Measurements from ENCODE around the gene CITED2. TPM values are rescaled to one million over a fixed set of nuclear protein-coding genes. Genes with fewer than 3 reads are reported as not detected.

CITED2 gene
- total RNA-seq, 1 donor from 2014 or later, result 222 TPM

GRCh38 chr6:139337001-139337400, 37.4 kb downstream of the CITED2 start:
- no peak for DNase-seq (ENCODE audit: low spot score)
- Mint-ChIP-seq H3K27ac (no peak overlapping the region), H3K36me3 (peaks cover 3% of the 10 kb centered on the region), H3K4me3 (no peak overlapping the region), H3K9me3 (peaks cover 3% of the 10 kb centered on the region), H3K4me1 (no peaks in the 10 kb centered on the region), H3K27me3 (ENCODE audit: insufficient read depth, low read depth) (no peaks in the 10 kb centered on the region)
- no peak for TF ChIP-seq EZH2 (IDR thresholded peaks at IDR 0.05)
- Histone ChIP-seq H3K4me1 (no peaks in the 10 kb centered on the region), H4K20me1 (ENCODE audit: low read depth) (no peaks in the 10 kb centered on the region), H2AFZ (replicated peaks) (no peak overlapping the region), H3K27me3 (no peaks in the 10 kb centered on the region), H3K9ac (no peak overlapping the region), H3K4me2 (no peak overlapping the region), H3K4me3 (no peak overlapping the region), H3K27ac (no peak overlapping the region), H3K36me3 (no peaks in the 10 kb centered on the region), H3K79me2 (ENCODE audit: low read depth) (no peaks in the 10 kb centered on the region), H3F3A (ENCODE audit: low read depth) (no peaks in the 10 kb centered on the region), H3K9me3 (ENCODE audit: low read depth) (no peaks in the 10 kb centered on the region)

DNA sequence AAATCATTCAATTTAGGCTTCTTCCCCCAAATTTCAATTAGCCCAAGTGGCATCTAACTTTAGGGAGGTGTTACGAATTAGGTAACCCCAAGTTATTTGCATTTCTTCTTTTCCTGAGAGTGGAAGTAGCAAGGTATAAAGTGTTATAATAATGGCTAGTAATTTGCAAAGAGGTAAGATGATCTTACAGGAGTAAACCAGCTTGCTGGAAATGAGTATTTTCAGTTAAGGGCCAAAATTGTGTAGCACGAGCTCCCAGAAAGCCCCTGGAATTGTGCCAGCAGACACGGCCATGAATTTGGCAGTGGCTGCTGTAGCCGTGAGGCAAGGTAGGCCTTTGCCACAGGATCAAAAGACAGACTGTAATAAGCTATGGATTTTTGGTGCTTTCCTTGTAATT, 38.0 kb downstream of the CITED2 start:
- Histone ChIP-seq H3K4me3 (no peak overlapping the region), H4K20me1 (ENCODE audit: low read depth) (no peaks in the 10 kb centered on the region), H3K9ac (no peak overlapping the region), H3K27me3 (no peaks in the 10 kb centered on the region), H3K4me2 (no peak overlapping the region), H3K36me3 (no peaks in the 10 kb centered on the region), H2AFZ (replicated peaks) (no peak overlapping the region), H3K27ac (no peak overlapping the region), H3K9me3 (ENCODE audit: low read depth) (no peaks in the 10 kb centered on the region), H3K79me2 (ENCODE audit: low read depth) (no peaks in the 10 kb centered on the region), H3K4me1 (no peaks in the 10 kb centered on the region), H3F3A (ENCODE audit: low read depth) (no peaks in the 10 kb centered on the region)
- Mint-ChIP-seq H3K27me3 (ENCODE audit: insufficient read depth, low read depth) (no peaks in the 10 kb centered on the region), H3K27ac (no peak overlapping the region), H3K36me3 (peaks cover 3% of the 10 kb centered on the region), H3K9me3 (peaks cover 3% of the 10 kb centered on the region), H3K4me1 (no peaks in the 10 kb centered on the region), H3K4me3 (no peak overlapping the region)
- TF ChIP-seq EZH2 (IDR thresholded peaks at IDR 0.05) (no peak), CTCF (IDR thresholded peaks at IDR 0.05) (no peak), EZH2phosphoT487 (IDR thresholded peaks at IDR 0.05) (no peak)
- no peak for DNase-seq (ENCODE audit: low spot score)

DNA sequence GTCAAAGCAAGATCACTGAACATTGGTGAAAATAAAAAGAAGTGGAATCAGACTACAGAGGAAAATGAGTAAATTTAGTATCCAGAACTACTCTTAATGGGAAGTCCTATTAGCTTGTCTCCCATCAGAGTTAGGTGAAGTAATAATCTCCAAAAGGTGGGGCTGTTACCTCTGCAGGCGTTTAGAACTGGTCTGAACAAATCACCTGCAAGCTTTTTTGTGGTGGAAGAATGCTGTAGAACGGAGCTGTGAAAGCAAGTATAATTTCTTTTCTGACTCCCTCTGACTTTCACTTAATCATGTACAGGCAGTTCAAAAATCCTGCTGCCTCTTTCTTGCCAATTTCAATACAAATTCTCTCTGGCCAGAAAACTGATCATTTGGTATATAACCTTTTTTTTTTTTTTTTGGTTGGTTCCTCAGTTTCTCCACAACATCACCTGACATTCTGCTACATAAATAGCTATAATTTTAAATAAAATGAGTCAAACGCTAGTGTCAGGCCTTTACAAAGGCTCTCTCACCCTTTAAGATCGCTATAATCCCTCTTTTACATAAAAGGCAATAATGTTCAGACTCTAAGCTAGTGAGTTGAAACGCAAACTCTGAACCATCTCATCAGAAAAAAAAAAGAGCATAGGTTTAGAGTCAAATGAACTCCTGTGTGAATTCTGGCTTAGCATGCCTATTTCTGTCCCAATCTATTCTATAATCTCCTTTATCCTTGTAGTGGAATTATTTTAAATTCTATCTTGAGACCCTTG, 38.8 kb downstream of the CITED2 start:
- Mint-ChIP-seq H3K4me1 (no peaks in the 10 kb centered on the region), H3K9me3 (no peaks in the 10 kb centered on the region), H3K27me3 (ENCODE audit: insufficient read depth, low read depth) (no peaks in the 10 kb centered on the region), H3K36me3 (no peaks in the 10 kb centered on the region), H3K27ac (no peak overlapping the region), H3K4me3 (no peak overlapping the region)
- TF ChIP-seq EZH2 (IDR thresholded peaks at IDR 0.05) (no peak), EZH2phosphoT487 (IDR thresholded peaks at IDR 0.05) (no peak), CTCF (IDR thresholded peaks at IDR 0.05) (no peak)
- no peak overlapping the region for H3K4me3 ChIP-seq
- H3K27me3 ChIP-seq, result no peaks in the 10 kb centered on the region
- no peaks in the 10 kb centered on the region for H3F3A ChIP-seq (ENCODE audit: low read depth)
- H3K79me2 ChIP-seq (ENCODE audit: low read depth), result no peaks in the 10 kb centered on the region
- H3K4me1 ChIP-seq, result no peaks in the 10 kb centered on the region
- no peaks in the 10 kb centered on the region for H3K36me3 ChIP-seq
- H3K9me3 ChIP-seq (ENCODE audit: low read depth), result no peaks in the 10 kb centered on the region
- H2AFZ ChIP-seq (replicated peaks), result no peak overlapping the region
- no peak overlapping the region for H3K9ac ChIP-seq
- no peak overlapping the region for H3K4me2 ChIP-seq
- DNase-seq (ENCODE audit: low spot score), result no peak
- no peaks in the 10 kb centered on the region for H4K20me1 ChIP-seq (ENCODE audit: low read depth)
- H3K27ac ChIP-seq, result no peak overlapping the region

- H3K27ac ChIP-seq, result no peak overlapping the region
- no peaks in the 10 kb centered on the region for H3K27me3 ChIP-seq
- no peaks in the 10 kb centered on the region for H3K79me2 ChIP-seq (ENCODE audit: low read depth)
- no peak for TF ChIP-seq EZH2phosphoT487 (IDR thresholded peaks at IDR 0.05)
- no peak for TF ChIP-seq CTCF (IDR thresholded peaks at IDR 0.05)
- TF ChIP-seq EZH2 (IDR thresholded peaks at IDR 0.05), result no peak
- H3K4me3 ChIP-seq, result no peak overlapping the region
- Mint-ChIP-seq H3K4me1 (no peaks in the 10 kb centered on the region), H3K27ac (no peak overlapping the region), H3K36me3 (no peaks in the 10 kb centered on the region), H3K4me3 (no peak overlapping the region), H3K9me3 (no peaks in the 10 kb centered on the region), H3K27me3 (ENCODE audit: insufficient read depth, low read depth) (no peaks in the 10 kb centered on the region)
- no peak overlapping the region for H3K9ac ChIP-seq
- no peaks in the 10 kb centered on the region for H4K20me1 ChIP-seq (ENCODE audit: low read depth)
- no peaks in the 10 kb centered on the region for H3K36me3 ChIP-seq
- no peak overlapping the region for H3K4me2 ChIP-seq
- H2AFZ ChIP-seq (replicated peaks), result no peak overlapping the region
- no peaks in the 10 kb centered on the region for H3K9me3 ChIP-seq (ENCODE audit: low read depth)
- no peak for DNase-seq (ENCODE audit: low spot score)
- no peaks in the 10 kb centered on the region for H3K4me1 ChIP-seq
- H3F3A ChIP-seq (ENCODE audit: low read depth), result no peaks in the 10 kb centered on the region
These were observed 39.5 kb downstream of the CITED2 start for GRCh38 chr6:139334806-139335446.

Measured in neural progenitor cell (in vitro differentiated cells).